CD4-positive, alpha-beta T cell treated with Interleukin-4 for 4 hours (primary cell): ENCODE measurements around the gene TMCC1.
A peak's percentile ranks its signal among the peaks of the same experiment; 100 is the strongest.

Experiments
- DNase-seq: peaks from one replicate; pipeline ENCODE4 v3.0.0-alpha.2; 2020

TMCC1 gene

GRCh38 chr3:129673897-129674797 is 219.4 kb downstream of the TMCC1 start:
- DNase-seq: no peak

- DNase-seq: no peak
These were observed 220.5 kb downstream of the TMCC1 start for GRCh38 chr3:129673012-129673411.

GRCh38 chr3:129672412-129672811 is 221.1 kb downstream of the TMCC1 start:
- no peak for DNase-seq

- no peak for DNase-seq
These were observed 228.3 kb downstream of the TMCC1 start for GRCh38 chr3:129665024-129665768.

GRCh38 chr3:129663930-129664646 is 229.4 kb downstream of the TMCC1 start:
- DNase-seq: no peak

GRCh38 chr3:129663045-129663446 is 230.5 kb downstream of the TMCC1 start:
- no peak for DNase-seq

- DNase-seq: no peak
These were observed 231.3 kb downstream of the TMCC1 start for GRCh38 chr3:129662191-129662608.

- no peak for DNase-seq
These were observed 231.7 kb downstream of the TMCC1 start for GRCh38 chr3:129661766-129662165.

- no peak for DNase-seq
These were observed 235.2 kb downstream of the TMCC1 start for GRCh38 chr3:129658110-129658843.

- no peak for DNase-seq
These were observed 236.1 kb downstream of the TMCC1 start for GRCh38 chr3:129657261-129658046.

- no peak for DNase-seq
These were observed 236.8 kb downstream of the TMCC1 start for GRCh38 chr3:129656659-129657247.

- DNase-seq: no peak
These were observed 238.2 kb downstream of the TMCC1 start for GRCh38 chr3:129655291-129655700.

GRCh38 chr3:129654131-129654530 is 239.4 kb downstream of the TMCC1 start:
- no peak for DNase-seq

GRCh38 chr3:129653019-129653418 is 240.5 kb downstream of the TMCC1 start:
- no peak for DNase-seq

GRCh38 chr3:129651435-129652202 is 241.9 kb downstream of the TMCC1 start:
- DNase-seq: no peak

GRCh38 chr3:129650256-129650872 is 243.1 kb downstream of the TMCC1 start:
- DNase-seq: peak; percentile 46

- no peak for DNase-seq
These were observed 245.1 kb downstream of the TMCC1 start for GRCh38 chr3:129648391-129648790.

- no peak for DNase-seq
These were observed 248.2 kb downstream of the TMCC1 start for GRCh38 chr3:129645286-129645685.

- no peak for DNase-seq
These were observed 248.7 kb downstream of the TMCC1 start for GRCh38 chr3:129644836-129645235.
